HG03025 (cell line): ENCODE results near the gene TIAM2.
"Not testable (repeated sequence)": the region's sequence is repeated elsewhere in the genome, so short reads cannot be mapped to it uniquely, and the experiment has no call there.

Experiments used
- ATAC-seq: cut with Tn5 transposase; IDR thresholded peaks from one replicate; pipeline ENCODE4 v1.9.1; 2021; ENCODE audit warnings: mild to moderate bottlenecking, moderate library complexity; ENCODE audit not compliant: unreplicated experiment, low FRiP score

TIAM2 gene

GRCh38 chr6:155248008-155249001 is 253.2 kb downstream of the TIAM2 start:
- no peak for ATAC-seq

GRCh38 chr6:155250701-155251381 is 255.7 kb downstream of the TIAM2 start:
- no peak for ATAC-seq

DNA sequence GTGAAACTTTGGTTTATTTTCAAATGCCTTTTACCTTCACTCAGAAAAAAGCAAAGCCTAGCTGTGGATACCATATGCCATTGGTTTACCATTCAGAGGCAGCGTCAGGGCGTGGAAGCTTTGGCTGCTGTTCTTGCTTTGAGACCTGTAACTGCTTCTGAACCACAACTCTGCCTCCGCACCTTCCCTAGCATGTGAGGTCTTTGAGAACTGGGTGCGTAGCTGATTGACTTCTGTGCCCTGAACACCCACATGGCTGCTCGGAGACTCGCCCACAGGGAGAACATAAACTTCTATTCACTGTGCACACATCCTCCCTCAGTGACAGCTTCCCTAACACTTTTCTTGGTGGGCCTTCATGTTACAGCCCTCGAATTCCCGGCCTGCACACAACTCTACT is 257.5 kb downstream of the TIAM2 start:
- no peak for ATAC-seq

DNA sequence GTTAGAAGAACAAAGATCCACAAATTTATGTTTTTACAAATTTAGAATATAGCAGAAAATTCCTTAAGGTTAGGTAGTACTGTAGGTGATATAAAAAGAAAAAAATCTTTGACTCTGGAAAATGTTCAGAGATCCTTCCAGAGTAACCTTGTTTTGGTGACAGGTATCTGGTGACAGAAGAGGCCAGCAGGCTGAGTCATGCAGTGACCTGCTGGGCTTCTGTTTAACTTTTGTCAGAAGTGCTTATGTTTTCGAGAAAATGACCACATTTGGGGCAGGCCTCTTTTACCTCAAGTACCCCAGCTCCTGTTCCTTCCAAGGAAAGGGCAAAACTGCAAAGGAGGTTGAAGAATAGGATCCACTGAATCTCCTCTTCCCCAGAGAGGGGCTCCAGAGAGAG is 258.2 kb downstream of the TIAM2 start:
- ATAC-seq: no peak

- ATAC-seq: no peak
These were observed 259.0 kb downstream of the TIAM2 start for GRCh38 chr6:155254139-155254538.

DNA sequence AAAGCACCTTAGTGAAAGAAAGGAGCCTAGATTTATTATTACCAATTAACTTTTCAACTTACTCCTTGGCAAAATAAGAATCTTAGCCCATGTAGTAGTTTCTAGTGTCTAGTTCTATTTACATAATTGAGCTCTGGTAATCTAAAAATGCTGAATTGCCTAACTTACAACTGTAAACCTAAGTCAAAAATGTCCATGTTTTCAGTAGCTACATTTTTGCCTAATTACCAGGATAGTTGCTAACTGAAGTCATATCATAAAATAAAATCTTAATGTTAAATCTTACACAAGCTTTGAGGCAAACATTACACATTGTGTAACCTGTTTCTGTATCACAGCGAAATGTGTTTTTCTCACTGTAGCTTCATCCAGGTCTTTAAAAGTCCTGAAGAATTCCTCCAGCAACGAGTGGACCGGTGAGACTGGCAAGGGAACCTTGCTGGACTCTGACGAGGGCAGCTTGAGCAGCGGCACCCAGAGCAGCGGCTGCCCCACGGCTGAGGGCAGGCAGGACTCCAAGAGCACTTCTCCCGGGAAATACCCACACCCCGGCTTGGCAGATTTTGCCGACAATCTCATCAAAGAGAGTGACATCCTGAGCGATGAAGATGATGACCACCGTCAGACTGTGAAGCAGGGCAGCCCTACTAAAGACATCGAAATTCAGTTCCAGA is 261.1 kb downstream of the TIAM2 start:
- no peak for ATAC-seq

GRCh38 chr6:155257796-155258195 is 262.7 kb downstream of the TIAM2 start:
- ATAC-seq: no peak

DNA sequence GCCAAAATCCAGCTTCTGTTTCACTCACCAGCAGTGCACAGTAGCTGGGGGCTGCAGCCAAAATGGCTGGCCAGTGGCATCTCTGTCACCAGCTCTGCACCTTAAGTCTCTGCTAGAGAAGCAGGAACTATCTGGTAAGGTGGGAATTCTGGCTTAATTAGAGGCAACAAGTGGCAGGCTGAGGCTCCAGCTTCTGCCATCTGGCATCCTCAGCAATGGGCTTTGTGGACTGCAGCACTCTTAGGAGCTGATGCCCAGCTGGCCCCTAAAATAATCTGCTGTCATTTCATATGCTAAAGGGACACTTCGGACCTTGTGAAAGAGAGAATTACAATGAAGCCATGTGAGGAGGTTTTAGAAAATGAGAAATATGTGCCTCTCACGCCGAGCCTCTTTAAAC is 264.1 kb downstream of the TIAM2 start:
- no peak for ATAC-seq

DNA sequence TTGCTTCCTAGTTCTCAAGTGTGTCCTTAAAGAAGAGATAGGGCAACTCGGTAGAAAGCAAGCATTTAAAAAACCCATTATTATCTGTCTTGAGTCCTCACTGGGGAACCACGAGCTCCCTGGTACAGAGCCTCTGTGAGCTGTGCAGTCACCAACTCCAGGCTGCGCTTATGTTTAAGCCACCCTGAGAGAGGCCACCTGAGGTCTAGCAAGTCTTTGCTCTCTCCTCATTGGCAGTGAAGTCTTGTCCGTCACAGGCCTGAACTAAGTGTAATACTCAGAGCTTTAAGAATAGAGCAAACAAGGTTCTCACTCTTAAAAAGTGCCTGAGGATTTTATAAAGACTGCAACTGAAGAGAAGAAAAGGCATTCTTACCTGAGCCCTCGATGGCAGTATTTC is 264.8 kb downstream of the TIAM2 start:
- ATAC-seq: no peak

- peak; percentile 63 for ATAC-seq
These were observed 265.6 kb downstream of the TIAM2 start for GRCh38 chr6:155260686-155261085.

GRCh38 chr6:155261111-155261900 is 266.2 kb downstream of the TIAM2 start:
- ATAC-seq: no peak

DNA sequence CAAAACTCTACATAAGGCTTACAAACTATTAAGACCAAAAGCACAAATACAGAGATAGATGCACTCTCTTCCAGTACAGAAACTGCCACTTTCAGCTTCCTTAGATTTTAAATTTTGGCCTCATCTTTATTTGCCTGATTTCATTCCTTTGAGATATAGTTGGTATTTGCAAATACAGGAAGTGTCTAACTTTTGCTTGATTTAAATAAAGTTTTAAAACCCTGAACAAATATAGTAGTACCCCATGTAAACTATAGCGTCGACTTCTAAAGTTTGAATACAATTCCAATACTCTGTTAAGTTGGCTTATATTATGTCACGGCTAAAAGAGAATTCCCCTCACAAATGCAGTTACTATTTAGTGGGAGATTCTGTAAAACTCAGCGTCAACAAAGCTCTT is 267.5 kb downstream of the TIAM2 start:
- ATAC-seq: no peak

DNA sequence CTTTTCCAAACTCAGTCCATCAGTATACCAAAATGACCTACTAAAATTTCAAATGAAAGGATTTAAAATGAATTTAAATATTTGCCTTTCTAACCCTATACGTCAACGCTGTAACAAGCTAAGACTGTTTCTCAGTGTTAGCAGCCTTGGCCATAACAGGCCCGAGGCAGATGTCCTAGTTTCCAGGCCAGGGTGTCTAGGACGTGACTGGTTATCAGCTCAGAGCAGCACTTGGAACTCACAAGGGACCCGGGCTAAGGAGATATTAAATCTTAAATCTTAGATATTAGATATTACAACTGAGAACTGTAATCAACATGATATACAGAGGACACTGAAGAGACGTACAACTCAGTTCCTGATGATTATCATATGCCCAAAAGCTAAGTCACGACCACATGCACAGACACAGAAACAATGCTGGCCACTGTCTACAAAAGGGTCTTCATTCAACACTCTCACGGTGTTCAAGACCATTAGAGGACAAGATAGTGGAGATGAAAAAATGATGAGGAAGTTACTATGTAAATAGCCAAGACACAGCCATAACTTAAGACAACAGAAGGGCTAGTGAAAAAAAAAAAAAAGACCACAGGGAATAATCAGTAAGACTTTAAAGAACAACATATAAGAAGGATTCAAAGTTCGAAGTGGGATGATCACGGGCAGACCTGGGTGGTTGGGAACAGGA is 268.4 kb downstream of the TIAM2 start, which contains the start of gene CLDN20:
Gene CLDN20, plus strand, starts transcription at position 641 of the 691 bp plus-strand sequence. CDS start 11,707 bp downstream, outside the sequence.
- no peak for ATAC-seq

- no peak for ATAC-seq
These were observed 269.7 kb downstream of the TIAM2 start for GRCh38 chr6:155264693-155265320.

GRCh38 chr6:155265843-155266535 is 270.9 kb downstream of the TIAM2 start:
- ATAC-seq: no peak

- no peak for ATAC-seq
These were observed 272.3 kb downstream of the TIAM2 start for GRCh38 chr6:155267411-155267810.

DNA sequence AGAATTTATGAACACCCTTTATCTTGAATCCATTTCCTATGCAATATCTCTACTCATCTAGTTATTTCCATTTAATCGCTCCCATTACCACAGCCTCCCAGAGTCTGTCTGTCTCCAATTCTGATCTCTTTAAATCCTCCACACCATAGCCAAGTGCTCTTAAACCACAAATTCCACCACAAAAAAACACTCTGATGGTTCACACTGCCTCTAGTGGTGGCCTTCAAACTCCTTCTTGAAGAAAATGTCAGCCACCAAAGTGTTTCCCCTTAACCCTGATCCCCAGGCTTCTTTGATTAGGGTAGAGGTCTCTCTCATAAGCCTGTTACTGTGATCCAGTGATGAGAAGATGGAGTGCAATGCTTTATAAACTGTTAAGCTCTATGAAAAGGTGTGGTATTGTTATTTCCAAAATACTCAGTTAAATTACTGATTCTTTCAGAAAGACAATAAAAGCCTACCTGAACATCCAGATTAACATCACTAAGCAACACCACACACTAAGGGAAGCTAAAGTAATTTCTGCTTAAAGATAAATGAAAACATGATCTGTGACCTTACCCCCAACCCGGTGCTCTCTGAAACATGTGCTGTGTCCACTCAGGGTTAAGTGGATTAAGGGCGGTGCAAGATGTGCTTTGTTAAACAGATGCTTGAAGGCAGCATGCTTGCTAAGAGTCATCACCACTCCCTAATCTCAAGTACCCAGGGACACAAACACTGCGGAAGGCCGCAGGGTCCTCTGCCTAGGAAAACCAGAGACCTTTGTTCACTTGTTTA is 273.2 kb downstream of the TIAM2 start:
- not testable (repeated sequence) for ATAC-seq

DNA sequence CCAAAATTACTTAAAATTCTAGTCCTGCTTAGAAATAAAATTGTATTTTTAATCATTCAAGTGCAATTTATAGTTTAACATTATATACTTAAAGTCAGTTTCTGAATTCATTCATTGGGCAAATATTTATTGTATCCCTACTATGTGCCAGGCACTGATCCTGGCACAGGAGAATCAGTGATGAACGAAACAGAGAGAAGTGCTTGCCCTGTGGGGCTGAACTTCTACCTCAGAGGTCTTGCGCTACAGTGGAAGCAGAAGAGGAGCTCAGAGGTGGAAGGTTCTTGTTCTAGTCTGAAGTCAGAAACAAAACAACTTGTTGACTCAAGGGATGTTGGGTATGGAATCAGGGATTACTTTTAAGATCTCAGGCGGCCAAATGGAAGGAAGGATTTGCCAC is 274.6 kb downstream of the TIAM2 start:
- ATAC-seq: no peak
